Esophagus muscularis mucosa (tissue), 4 donors: ENCODE results near the gene CD300E. TPM values are rescaled to one million over a fixed set of nuclear protein-coding genes. Genes with fewer than 3 reads are reported as not detected.
A peak's percentile ranks its signal among the peaks of the same experiment; 100 is the strongest.

Source experiments
- DNase-seq: peaks from one replicate; pipeline ENCODE4 v3.0.0-alpha.2; 2017; ENCODE audit errors: extremely low spot score
- H3K27ac ChIP-seq, 4 donors: fragments of 200-600 bp; sonication (generic); replicated peaks in 1 of 4; 1 replicate in 3 of 4; 2 replicates in 1 of 4; pipeline ENCODE4 v1.5.1; 2016 to 2019; ENCODE audit warnings: mild to moderate bottlenecking in 1 of 4
- H3K27me3 ChIP-seq, 4 donors: fragments of 200-600 bp; sonication (generic); one replicate each; pipeline versions ENCODE4 v1.5.1 to v1.6.0; 2016 to 2019
- H3K36me3 ChIP-seq, 4 donors: fragments of 200-600 bp; sonication (generic); one replicate each; pipeline ENCODE4 v1.5.1; 2016 to 2019
- H3K4me1 ChIP-seq, 4 donors: fragments of 200-600 bp; sonication (generic); one replicate each; pipeline ENCODE4 v1.5.1; 2016 to 2019
- H3K4me3 ChIP-seq, 4 donors: fragments of 200-600 bp; sonication (generic); 1 replicate in 2 of 4; 2 replicates in 2 of 4; pipeline ENCODE4 v1.5.1; 2016 to 2019; ENCODE audit warnings: mild to moderate bottlenecking in 4 of 4, moderate library complexity in 1 of 4
- H3K9me3 ChIP-seq, 4 donors: fragments of 200-600 bp; sonication (generic); 1 replicate in 3 of 4; 2 replicates in 1 of 4; pipeline ENCODE4 v1.5.1; 2016 to 2019
- EP300 ChIP-seq: sonication (generic); formaldehyde crosslinking; IDR thresholded peaks from one replicate; pipeline ENCODE4 v1.6.1; 2017; ENCODE audit warnings: antibody characterized with exemption
- POLR2A ChIP-seq: fragments of 450-650 bp; IDR thresholded peaks from one replicate; pipeline ENCODE4 v1.6.1; 2017; ENCODE audit warnings: antibody characterized with exemption, moderate library complexity, mild to moderate bottlenecking, low read depth
- POLR2AphosphoS5 ChIP-seq, 2 donors: sonication (generic); formaldehyde crosslinking; IDR thresholded peaks; one replicate each; pipeline ENCODE4 v1.6.1; 2017; ENCODE audit warnings: antibody characterized with exemption in 2 of 2
- WGBS: methylation state at CpG from one replicate; pipeline ENCODE4 v1.1.5; 2018; 5-methylcytosine and 5-hydroxymethylcytosine counted together
- intact Hi-C: fragments of 100-400 bp; cut with DNase I; formaldehyde crosslinking; loops from one replicate; pipeline ENCODE4 v1.15.1; 2023
- total RNA-seq, 4 donors: library from RNA; depleted of rRNA; stranded (reverse); fragments of >200 nt; gene quantifications; one replicate each; pipeline versions ENCODE4 v1.1.0 to v1.2.1, GENCODE V29; 2016
- TF ChIP-seq, protein P1 (sequence below), 3 experiments: fragments of 200-600 bp in 2 of 3; fragments of 450-650 bp in 1 of 3; sonication (generic) in 2 of 3; IDR thresholded peaks; one replicate each; pipeline ENCODE4 v1.5.1; 2017 to 2019; ENCODE audit warnings: antibody characterized with exemption in 3 of 3, mild to moderate bottlenecking in 2 of 3, moderate library complexity in 1 of 3

The CD300E gene
- total RNA-seq, 4 donors from 2014 or later = 0.39 to 5.0 (median 0.62) TPM

GRCh38 chr17:74585711-74586110, 37.8 kb downstream of the CD300E start:
- no peak overlapping the region for H3K27ac ChIP-seq
- H3K27me3 ChIP-seq = peaks cover 0 to under 1% (median 0%) of the 10 kb centered on the region in 4 donors
- H3K4me1 ChIP-seq = peaks cover 0 to 5% (median 2%) of the 10 kb centered on the region in 4 donors
- 61% methylated on average over 5 of the region's 5 CpGs for WGBS
- peaks cover 0 to 10% (median 0%) of the 10 kb centered on the region in 4 donors for H3K9me3 ChIP-seq
- H3K36me3 ChIP-seq = no peaks in the 10 kb centered on the region
- no peak for DNase-seq
- TF ChIP-seq POLR2A = no peak
- TF ChIP-seq EP300 = no peak
- peak in 1 of 2 donors; percentile 22 for TF ChIP-seq POLR2AphosphoS5 (IDR thresholded peaks at IDR 0.05)
- TF ChIP-seq, protein P1, sequence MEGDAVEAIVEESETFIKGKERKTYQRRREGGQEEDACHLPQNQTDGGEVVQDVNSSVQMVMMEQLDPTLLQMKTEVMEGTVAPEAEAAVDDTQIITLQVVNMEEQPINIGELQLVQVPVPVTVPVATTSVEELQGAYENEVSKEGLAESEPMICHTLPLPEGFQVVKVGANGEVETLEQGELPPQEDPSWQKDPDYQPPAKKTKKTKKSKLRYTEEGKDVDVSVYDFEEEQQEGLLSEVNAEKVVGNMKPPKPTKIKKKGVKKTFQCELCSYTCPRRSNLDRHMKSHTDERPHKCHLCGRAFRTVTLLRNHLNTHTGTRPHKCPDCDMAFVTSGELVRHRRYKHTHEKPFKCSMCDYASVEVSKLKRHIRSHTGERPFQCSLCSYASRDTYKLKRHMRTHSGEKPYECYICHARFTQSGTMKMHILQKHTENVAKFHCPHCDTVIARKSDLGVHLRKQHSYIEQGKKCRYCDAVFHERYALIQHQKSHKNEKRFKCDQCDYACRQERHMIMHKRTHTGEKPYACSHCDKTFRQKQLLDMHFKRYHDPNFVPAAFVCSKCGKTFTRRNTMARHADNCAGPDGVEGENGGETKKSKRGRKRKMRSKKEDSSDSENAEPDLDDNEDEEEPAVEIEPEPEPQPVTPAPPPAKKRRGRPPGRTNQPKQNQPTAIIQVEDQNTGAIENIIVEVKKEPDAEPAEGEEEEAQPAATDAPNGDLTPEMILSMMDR (IDR thresholded peaks at IDR 0.05) = no peak
- intact Hi-C loops = no loop called here
- no peak overlapping the region for H3K4me3 ChIP-seq

DNA sequence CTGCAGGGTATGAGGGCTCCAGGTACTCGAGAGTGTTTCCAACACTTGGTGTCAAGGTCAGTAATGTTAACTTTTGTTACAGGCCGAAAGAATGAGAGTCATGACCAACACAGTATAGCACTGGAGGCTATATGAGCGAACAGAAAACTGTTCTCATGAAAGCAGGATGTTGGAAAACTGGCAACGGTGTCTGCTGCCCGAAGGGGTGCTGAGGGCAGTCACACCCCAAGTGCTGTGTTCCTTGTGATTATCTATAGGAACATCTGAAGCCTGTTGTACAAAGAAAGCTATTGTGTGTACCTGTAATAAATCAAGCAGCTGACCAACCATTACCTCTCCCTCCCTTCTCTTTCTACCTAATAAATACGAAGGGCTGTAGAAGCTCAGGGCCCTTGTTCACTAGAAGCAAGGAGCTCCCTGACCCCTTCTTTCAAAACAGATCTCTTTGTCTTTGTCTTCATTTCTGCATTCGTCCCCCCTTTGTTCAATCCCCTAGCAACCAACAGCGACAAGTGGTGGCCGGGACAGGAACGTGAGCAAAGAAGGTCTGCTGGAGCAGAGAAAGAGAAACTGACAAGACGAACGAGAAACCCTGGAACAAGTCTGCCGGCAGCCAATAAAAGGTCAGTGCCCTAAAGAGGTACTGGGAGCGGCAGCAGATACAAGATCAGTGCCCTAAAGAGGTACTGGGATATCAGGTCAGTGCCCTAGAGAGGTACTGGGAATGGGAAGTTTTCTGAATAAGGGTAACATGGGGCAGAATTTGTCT, 39.1 kb downstream of the CD300E start:
- Histone ChIP-seq H3K4me1 (peaks cover 0 to 5% (median 2%) of the 10 kb centered on the region in 4 donors), H3K36me3 (no peaks in the 10 kb centered on the region), H3K27ac (no peak overlapping the region), H3K27me3 (no peaks in the 10 kb centered on the region), H3K9me3 (peaks cover 0 to 10% (median 0%) of the 10 kb centered on the region in 4 donors), H3K4me3 (no peak overlapping the region)
- no peak for DNase-seq
- TF ChIP-seq, protein P1 (IDR thresholded peaks at IDR 0.05) = no peak
- no peak for TF ChIP-seq EP300
- no peak for TF ChIP-seq POLR2AphosphoS5 (IDR thresholded peaks at IDR 0.05)
- no peak for TF ChIP-seq POLR2A
- intact Hi-C loops = no loop called here
- 77% methylated on average over 14 of the region's 14 CpGs for whole genome bisulfite sequencing

DNA sequence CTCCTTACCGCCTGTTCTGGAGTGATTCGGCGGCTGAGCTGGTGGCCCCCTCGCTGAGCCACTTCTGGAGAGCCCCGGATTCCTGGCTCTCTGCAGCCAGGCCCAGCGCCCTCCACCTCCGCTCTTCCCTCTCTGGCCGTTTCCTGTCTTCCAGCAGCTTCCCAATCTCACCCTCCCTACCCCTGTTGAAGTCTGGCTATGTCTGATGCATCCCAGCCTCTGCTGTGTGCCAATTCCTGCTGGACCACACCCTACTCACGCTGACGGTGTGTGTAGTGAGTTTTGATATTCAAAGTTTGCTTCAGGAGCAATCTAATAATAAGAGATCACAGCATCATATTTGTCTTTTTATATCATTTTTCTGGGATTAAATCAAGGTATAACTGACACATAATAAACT, 40.9 kb downstream of the CD300E start:
- Histone ChIP-seq H3K27ac (no peak overlapping the region), H3K4me1 (peaks cover 0 to 5% (median 2%) of the 10 kb centered on the region in 4 donors), H3K9me3 (peaks cover 0 to 10% (median 0%) of the 10 kb centered on the region in 4 donors), H3K36me3 (no peaks in the 10 kb centered on the region), H3K4me3 (no peak overlapping the region), H3K27me3 (peaks cover 0 to 5% (median 0%) of the 10 kb centered on the region in 4 donors)
- no peak for DNase-seq
- intact Hi-C loops = no loop called here
- WGBS = 83% methylated on average over 10 of the region's 10 CpGs
- TF ChIP-seq POLR2A (no peak), POLR2AphosphoS5 (IDR thresholded peaks at IDR 0.05) (no peak), EP300 (no peak)
- TF ChIP-seq, protein P1 (IDR thresholded peaks at IDR 0.05) = no peak

DNA sequence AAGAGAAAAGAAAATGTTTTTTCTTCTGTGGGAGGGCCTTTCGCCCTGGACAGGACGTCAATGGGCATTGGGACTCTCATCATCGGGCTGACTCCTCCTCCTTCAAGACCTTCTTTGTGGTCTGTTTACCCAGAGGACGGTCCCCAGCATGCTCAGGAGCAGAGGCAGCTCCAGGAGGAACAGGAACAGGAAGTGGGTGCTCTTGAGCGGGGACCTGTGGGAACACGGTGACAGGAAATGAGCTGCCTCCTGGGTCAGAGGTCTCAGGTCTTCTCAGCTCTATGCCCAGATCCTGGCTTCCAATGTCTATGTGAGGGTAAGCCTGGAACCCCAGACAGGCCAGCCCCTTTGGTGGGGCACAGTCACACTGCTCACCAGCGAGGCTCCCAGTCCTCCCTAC, 43.6 kb downstream of the CD300E start:
- no peaks in the 10 kb centered on the region for H3K36me3 ChIP-seq
- intact Hi-C loops = no loop called here
- H3K4me1 ChIP-seq = no peaks in the 10 kb centered on the region
- DNase-seq = no peak
- H3K4me3 ChIP-seq = no peak overlapping the region
- TF ChIP-seq EP300 (no peak), POLR2AphosphoS5 (IDR thresholded peaks at IDR 0.05) (no peak), POLR2A (no peak)
- TF ChIP-seq, protein P1 (IDR thresholded peaks at IDR 0.05) = no peak
- WGBS = 52% methylated on average over 7 of the region's 7 CpGs
- peaks cover 0 to 8% (median 0%) of the 10 kb centered on the region in 4 donors for H3K9me3 ChIP-seq
- peaks cover 0 to 5% (median 0%) of the 10 kb centered on the region in 4 donors for H3K27me3 ChIP-seq
- no peak overlapping the region for H3K27ac ChIP-seq
